Measurements from ENCODE around the gene LSG1. TPM values are rescaled to one million over a fixed set of nuclear protein-coding genes. Genes with fewer than 3 reads are reported as not detected.

The LSG1 gene
- total RNA-seq, 1 donor = 56.6 TPM

GRCh38 chr3:194640829-194641228 is 31.2 kb downstream of the LSG1 start:
- no peak for DNase-seq (ENCODE audit: low read depth)
- peak; percentile 41 for TF ChIP-seq CTCF (IDR thresholded peaks at IDR 0.05; ENCODE audit: insufficient read depth, low read depth, low read length)
- no peak overlapping the region for H3K4me3 ChIP-seq (ENCODE audit: low read depth, low read length)

- no peak for TF ChIP-seq CTCF (IDR thresholded peaks at IDR 0.05; ENCODE audit: insufficient read depth, low read depth, low read length)
Measured at GRCh38 chr3:194638991-194639605, 32.9 kb downstream of the LSG1 start.

GRCh38 chr3:194637541-194638400 is 34.2 kb downstream of the LSG1 start:
- no peak for DNase-seq (ENCODE audit: low read depth)
- H3K4me3 ChIP-seq (ENCODE audit: low read depth, low read length) = no peak overlapping the region
- no peak for TF ChIP-seq CTCF (IDR thresholded peaks at IDR 0.05; ENCODE audit: insufficient read depth, low read depth, low read length)

More at GRCh38 chr3:194638991-194639605, 32.9 kb downstream of the LSG1 start:
- DNase-seq (ENCODE audit: low read depth) = no peak
- H3K4me3 ChIP-seq (ENCODE audit: low read depth, low read length) = no peak overlapping the region

GRCh38 chr3:194637066-194637465 is 34.9 kb downstream of the LSG1 start:
- TF ChIP-seq CTCF (IDR thresholded peaks at IDR 0.05; ENCODE audit: insufficient read depth, low read depth, low read length) = no peak
- H3K4me3 ChIP-seq (ENCODE audit: low read depth, low read length) = no peak overlapping the region
- no peak for DNase-seq (ENCODE audit: low read depth)

GRCh38 chr3:194633349-194634004 is 38.5 kb downstream of the LSG1 start, which contains the start of gene TMEM44:
TSS of gene TMEM44 (minus strand) at chr3:194633419. CDS start at chr3:194633215, 204 bp downstream.
- DNase-seq (ENCODE audit: low read depth) = peak; percentile 77
- TF ChIP-seq CTCF (IDR thresholded peaks at IDR 0.05; ENCODE audit: insufficient read depth, low read depth, low read length) = peak; percentile 47
- H3K4me3 ChIP-seq (ENCODE audit: low read depth, low read length) = peak within 1 kb of the TSS; percentile 76

- no peak for TF ChIP-seq CTCF (IDR thresholded peaks at IDR 0.05; ENCODE audit: insufficient read depth, low read depth, low read length)
- peak overlapping the region; percentile 76 for H3K4me3 ChIP-seq (ENCODE audit: low read depth, low read length)
- peak; percentile 36 for DNase-seq (ENCODE audit: low read depth)
Measured at GRCh38 chr3:194632809-194633348, 39.1 kb downstream of the LSG1 start.

All from fibroblast of villous mesenchyme (primary cell).